Neural cell (in vitro differentiated cells): ENCODE results near the gene PLVAP.

Experiments
- CTCF ChIP-seq: fragments of 450-650 bp; IDR thresholded peaks from 2 replicates; pipeline ENCODE4 v1.5.1; 2014; ENCODE audit warnings: antibody characterized with exemption, mild to moderate bottlenecking, moderate library complexity; ENCODE audit not compliant: poor library complexity, severe bottlenecking
- EZH2 ChIP-seq: fragments of 200-600, 300-800 bp; shearing (Covaris generic), sonication (generic); IDR thresholded peaks from 2 replicates; pipeline ENCODE4 v1.6.1; 2014; ENCODE audit warnings: antibody characterized with exemption, low read length, borderline replicate concordance, mild to moderate bottlenecking; ENCODE audit not compliant: insufficient read depth, poor library complexity, severe bottlenecking
- MXI1 ChIP-seq: fragments of 450-650 bp; conservative IDR thresholded peaks from 2 replicates; pipeline ENCODE4 v1.6.1; 2014; ENCODE audit warnings: antibody characterized with exemption, mild to moderate bottlenecking; ENCODE audit not compliant: poor library complexity, severe bottlenecking
- POLR2AphosphoS5 ChIP-seq: IDR thresholded peaks from 2 replicates; pipeline ENCODE4 v1.6.1; 2012
- RAD21 ChIP-seq: fragments of 450-650 bp; conservative IDR thresholded peaks from 2 replicates; pipeline ENCODE4 v1.6.1; 2014; ENCODE audit warnings: antibody characterized with exemption, mild to moderate bottlenecking, moderate library complexity
- REST ChIP-seq: IDR thresholded peaks from 2 replicates; pipeline ENCODE4 v1.6.1; 2012; ENCODE audit warnings: borderline replicate concordance
- SMC3 ChIP-seq: fragments of 450-650 bp; conservative IDR thresholded peaks from 2 replicates; pipeline ENCODE4 v1.6.1; 2014; ENCODE audit warnings: antibody characterized with exemption, mild to moderate bottlenecking, moderate library complexity; ENCODE audit not compliant: poor library complexity
- TAF1 ChIP-seq: IDR thresholded peaks from 2 replicates; pipeline ENCODE4 v1.6.1; 2012; ENCODE audit warnings: low read depth

GRCh38 chr19:17393002-17393401, 15.9 kb upstream of the PLVAP start:
- TF ChIP-seq CTCF (no peak), EZH2 (no peak), REST (no peak), RAD21 (no peak), POLR2AphosphoS5 (no peak), TAF1 (no peak), MXI1 (no peak), SMC3 (no peak)
